ENCODE measurements around the gene RERE.

DNA sequence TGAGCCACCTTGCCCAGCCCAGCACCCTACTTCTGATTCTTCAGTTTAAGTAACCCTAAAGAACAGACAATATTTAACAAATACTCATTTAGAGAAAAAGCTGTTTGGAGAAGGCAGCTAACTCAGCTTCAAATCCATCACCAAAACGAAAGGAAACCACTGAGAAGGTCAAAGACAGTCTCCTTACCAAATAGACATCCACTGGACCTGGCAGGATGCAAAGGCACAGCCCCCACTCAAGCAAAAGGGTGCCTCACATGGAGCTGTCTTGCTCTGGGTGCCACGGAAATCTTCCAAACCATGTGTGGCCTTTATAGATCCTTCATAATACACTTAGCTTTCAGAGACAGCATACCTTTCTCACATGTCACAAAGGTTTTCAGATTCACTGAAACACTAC, 165.5 kb downstream of the RERE start:
- TF ChIP-seq STAT1 (IDR thresholded peaks at IDR 0.05; ENCODE audit: unreplicated experiment), result no peak
- TF ChIP-seq, protein P1, sequence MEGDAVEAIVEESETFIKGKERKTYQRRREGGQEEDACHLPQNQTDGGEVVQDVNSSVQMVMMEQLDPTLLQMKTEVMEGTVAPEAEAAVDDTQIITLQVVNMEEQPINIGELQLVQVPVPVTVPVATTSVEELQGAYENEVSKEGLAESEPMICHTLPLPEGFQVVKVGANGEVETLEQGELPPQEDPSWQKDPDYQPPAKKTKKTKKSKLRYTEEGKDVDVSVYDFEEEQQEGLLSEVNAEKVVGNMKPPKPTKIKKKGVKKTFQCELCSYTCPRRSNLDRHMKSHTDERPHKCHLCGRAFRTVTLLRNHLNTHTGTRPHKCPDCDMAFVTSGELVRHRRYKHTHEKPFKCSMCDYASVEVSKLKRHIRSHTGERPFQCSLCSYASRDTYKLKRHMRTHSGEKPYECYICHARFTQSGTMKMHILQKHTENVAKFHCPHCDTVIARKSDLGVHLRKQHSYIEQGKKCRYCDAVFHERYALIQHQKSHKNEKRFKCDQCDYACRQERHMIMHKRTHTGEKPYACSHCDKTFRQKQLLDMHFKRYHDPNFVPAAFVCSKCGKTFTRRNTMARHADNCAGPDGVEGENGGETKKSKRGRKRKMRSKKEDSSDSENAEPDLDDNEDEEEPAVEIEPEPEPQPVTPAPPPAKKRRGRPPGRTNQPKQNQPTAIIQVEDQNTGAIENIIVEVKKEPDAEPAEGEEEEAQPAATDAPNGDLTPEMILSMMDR (conservative IDR thresholded peaks at IDR 0.05; ENCODE audit: low read depth in 2 of 2), result no peak
